GM19324 (cell line): ENCODE measurements around the gene LPP.
A peak's percentile ranks its signal among the peaks of the same experiment; 100 is the strongest.

Experiments
- ATAC-seq: cut with Tn5 transposase; IDR thresholded peaks from one replicate; pipeline ENCODE4 v1.9.1; 2021; ENCODE audit warnings: mild to moderate bottlenecking, moderate library complexity; ENCODE audit not compliant: unreplicated experiment, low FRiP score

LPP gene

DNA sequence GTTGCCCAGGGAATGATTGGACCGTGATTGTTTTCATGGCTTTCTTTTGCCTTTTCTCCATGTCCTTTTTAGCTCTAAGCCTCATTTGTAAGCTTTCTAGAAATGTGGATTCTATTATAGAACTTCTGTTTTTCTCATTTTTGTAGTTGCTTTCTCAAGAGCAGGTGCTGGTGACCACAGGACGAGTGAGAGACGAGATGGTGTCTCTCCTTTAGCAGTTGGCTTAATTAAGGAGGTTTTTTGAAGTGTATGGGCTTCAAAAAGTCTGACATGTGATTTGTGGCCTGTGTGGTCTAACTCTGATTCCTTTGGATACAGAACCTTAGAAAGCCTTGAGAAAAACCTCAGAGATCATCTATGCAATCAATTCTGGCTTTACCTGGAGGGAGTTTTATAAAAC lies 292.8 kb downstream of the LPP start:
- ATAC-seq: peak; percentile 70

DNA sequence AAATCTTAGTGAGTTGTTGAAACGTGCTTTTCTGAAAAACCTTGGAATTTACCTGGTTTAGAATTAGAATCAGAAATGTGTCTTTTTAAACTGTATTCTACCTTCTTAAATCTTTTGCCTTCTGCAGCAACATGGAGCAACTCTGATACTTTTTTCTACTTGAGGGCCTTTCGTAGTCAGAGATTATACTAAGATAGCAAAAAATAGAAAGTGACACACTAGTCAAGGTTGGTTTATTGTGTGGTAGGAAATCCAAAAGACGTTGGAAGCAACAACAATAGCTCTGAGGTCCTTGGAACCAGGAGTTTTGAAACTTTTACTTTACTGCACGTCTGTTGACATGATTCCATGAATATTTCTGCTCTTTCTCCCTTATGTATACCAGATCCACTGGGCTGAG lies 294.9 kb downstream of the LPP start:
- no peak for ATAC-seq

DNA sequence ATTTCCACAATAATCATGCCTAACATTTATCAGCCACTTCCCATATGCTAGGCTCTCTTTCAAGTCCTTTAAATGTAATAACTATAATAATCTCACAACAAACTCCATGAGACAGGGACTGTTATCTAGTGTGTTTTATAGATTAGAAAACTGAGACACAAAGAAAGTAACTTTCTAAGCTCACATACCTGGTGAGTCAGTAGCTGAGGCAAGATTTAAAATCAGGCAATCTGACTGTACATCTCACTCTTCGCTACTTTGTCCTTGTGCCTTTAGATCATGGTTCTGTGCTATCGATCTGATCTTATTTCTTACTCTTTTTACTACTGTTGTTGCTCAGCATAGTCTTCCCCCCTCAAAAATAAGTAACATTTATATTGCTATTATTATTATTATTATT lies 295.5 kb downstream of the LPP start:
- no peak for ATAC-seq

DNA sequence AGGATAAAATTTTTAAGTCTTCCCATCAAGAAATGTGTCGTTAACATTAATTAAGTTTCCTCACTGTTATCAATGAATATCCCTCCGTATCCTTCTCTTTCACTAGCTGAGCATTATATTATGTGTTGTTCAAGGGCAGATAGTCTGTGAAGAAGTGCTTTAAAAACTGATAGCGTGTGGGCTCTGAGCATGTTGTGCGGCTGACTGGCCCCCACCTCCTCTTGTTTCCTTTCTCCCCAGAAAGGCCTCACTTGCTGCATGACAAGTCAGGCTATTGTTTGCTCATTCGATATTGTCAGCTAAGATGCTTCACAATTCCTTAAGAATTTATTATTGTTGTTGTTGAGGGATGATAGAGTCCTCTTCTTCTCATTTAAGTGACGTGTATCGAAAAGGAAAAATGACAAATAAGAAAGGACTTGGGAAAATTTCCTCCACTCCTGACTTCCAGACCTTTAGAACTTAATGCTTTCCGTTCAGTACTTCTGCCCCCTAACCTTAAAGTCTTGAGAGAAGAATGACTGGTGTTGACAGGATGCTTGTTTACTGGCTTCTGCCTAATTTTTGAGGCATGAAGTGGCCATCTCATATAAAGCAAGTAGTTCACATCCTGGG lies 298.3 kb downstream of the LPP start:
- no peak for ATAC-seq

DNA sequence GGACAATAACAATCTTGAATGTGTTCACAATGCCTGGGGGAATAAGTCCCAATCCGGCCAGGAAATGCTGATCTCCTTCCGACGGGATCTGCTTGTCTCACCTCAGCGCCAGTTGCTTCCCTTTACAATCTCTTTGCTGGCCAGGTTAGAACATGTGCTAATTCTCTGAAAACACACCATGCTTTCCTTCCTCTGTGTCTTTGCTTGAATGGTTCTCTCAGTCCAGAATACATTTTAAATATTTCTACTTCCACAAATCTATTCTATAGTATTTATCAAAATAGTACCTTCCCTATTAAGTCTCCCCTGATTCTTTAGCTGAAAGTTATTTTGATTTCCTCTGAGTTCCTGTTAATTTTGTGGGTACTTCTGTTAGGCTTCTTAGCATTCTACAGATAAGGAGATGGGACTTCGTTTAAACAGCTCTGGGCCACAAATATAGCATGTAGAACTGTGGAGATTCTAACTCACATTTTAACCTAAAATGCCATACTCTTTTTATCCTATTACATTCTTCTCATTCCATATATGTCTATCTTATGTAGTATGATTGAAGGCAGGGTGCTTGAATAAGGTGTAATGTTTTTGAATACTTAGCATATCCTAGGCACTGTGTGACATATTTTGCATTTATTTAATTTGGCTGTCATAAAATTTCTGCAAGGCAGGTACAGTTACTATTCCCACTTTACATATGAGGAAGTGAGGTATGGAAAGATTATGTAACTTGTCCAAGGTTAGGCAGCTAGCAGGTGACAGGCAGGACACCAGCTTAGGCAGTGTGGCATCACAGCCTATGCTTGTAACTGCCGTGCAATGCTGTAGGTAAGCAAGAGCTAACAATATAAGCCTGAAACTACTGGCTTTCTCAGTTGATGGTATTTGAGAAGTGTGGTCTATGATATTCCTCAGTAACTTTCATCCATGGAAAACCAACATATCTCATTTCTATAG lies 299.8 kb downstream of the LPP start:
- no peak for ATAC-seq

DNA sequence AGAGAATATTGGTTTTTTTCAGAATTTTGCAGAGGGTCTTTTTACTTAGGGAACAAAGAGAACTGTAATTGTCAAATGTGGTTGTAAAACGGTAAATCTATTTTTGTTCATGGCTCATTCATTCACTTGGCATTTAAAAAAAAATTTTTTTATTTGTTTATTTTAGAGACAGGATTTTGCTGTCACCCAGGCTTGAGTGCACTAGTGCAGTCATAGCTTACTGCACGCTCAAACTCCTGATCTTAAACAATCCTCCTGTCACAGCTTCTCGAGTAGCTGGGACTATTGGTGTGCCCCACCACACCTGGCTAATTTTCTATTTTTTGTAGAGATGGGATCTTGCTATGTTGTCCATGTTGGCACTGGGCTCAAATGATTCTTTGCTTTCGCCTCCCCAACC lies 301.8 kb downstream of the LPP start:
- ATAC-seq: no peak

DNA sequence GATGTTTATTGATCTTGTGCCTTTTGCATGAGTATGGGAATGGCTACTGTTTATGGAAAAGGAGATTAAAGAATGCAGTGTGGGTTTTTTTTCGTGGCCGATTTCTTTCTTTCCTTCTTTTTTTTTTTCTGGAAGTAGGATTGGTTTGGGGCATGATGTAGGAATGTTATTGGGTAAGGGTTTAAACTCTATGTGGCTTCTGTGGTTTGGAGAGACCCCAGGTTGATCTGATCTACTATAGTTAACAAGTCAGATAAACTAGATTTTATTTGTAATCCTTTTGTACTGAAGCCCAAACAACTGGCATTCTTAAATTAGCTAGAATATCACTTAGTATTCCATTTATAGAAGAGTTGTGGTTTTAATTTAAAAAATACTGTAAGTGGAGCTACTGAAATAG lies 304.8 kb downstream of the LPP start:
- ATAC-seq: no peak

DNA sequence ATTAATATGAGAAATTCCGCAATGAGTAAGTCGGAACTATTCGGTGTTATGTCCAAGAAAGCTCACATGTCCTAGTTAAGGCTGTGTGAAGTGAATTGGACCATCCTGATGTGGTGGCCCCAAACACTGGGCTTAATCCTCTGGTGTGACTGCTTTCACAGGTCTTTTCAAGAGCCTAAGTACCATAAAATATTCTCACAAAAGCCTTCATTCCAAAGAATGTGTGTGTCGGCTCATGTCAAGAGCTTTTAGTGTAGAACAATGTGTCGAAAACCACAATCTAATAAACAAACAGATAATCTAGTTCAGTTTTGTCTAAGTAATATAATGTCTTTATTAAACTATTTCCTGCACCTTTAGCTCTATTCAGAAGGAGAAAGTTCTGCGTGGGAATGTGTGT lies 311.4 kb downstream of the LPP start:
- ATAC-seq: no peak

DNA sequence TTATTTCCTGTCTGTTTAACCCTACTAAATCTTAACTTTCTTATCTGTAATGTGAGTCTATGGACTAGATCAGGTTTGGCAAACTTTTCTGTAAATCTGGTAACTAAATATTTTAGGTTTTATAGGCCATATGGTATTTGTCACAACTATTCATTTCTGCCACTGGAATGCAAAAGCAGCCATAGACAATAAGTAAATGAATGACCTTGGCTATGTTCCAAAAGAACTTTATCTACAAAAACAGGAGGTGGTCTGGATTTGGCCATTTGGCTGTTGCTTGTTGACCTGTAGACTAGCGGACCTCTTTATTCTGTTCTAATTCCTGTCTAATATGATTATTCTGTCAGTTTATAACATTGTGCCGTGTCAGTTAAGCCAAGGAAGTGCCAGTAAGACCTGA lies 314.2 kb downstream of the LPP start:
- ATAC-seq: no peak

DNA sequence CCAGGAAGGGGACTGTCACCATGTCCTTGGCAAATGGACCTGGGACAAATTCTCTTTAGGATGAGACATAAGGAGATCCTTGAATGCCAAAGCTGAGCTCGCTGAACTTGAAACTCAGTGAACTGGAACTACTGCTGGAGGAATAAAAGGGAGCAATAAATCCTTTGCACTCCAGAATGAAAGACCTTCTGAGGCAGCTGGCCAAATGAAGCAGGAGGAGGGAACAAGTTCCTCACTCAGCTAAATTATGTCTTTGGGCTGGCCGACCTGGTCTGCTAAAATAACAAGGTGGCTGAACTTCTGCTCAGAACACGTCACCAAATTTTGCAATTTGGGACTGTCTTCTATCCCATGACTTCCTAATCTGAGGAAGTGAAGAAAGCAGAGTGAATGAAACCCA lies 314.7 kb downstream of the LPP start:
- no peak for ATAC-seq

DNA sequence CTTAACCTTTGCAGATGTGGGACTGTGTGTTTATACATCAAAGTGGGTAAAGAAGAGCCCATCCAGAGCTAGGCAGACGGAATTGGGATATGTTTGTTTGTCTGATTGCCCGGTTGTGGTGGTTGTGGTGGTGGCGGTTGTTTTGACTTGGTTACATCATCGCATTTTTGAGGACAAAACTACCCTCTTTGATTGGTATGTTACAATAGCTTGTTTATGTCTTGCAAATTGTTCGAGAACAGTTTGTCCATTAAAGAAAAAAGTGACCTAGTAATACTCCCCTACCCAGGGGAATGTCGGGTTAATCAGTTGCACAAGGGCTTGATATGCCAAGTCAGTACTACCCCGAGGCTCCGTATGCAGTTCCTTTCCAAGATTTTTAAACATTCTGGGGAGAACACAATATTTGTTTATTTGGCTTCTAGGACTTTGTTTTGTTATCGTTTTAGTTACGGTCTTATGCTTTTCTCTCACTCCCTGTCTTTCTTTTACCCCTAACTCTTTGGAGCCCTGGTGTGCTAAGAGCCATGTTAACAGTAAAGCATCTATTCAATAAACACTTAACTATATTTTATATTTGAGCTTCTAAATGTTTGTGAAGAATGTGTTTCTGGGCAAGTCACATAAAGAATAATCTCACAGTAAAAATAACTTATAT lies 315.4 kb downstream of the LPP start:
- no peak for ATAC-seq

DNA sequence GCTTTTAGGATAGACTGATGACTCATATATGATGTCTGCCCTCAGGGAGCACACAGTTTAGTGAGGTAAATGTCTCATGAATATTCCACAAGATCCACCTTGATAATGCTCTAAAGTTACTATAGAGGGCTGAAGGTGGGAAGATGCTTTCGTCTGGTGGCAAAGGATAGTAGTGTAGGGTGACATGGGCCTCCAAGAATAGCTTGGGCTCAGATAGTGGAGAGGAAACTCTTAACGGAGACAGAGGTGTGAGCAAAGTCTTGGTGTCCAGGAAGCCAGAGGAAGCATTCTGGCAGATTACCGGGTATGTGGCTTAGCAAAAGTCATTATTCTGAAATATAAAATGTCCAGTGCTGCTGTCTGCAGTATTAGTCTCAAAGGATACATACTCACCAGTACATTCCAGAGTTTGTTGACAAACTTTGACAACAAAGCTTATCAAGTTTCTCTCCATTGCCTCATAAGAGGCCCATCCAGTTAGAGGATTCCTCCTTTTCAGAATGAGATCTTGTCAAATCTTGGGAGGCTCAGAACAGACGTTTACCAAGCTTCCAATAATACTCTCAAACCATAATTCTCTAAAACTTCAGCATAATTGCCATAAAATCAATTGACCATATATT lies 316.7 kb downstream of the LPP start:
- ATAC-seq: no peak

DNA sequence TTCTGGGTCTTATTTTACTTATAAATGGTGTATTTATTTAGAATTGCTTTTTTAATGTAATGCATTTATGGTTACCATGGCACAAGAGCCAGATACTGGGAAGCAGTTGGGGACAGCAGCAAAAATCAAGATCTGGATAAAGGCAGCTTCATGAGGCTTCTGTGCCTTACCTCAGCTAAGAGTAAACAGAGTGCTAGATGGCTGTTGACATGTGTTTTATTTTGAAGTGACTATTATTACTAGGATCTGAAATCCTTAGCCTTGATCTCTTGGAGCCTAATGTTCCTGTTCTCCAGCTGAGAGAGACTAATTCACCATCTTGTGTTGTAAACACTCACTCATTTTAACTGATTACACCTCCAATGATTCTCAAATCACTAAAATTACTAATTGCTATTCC lies 317.8 kb downstream of the LPP start:
- ATAC-seq: no peak

DNA sequence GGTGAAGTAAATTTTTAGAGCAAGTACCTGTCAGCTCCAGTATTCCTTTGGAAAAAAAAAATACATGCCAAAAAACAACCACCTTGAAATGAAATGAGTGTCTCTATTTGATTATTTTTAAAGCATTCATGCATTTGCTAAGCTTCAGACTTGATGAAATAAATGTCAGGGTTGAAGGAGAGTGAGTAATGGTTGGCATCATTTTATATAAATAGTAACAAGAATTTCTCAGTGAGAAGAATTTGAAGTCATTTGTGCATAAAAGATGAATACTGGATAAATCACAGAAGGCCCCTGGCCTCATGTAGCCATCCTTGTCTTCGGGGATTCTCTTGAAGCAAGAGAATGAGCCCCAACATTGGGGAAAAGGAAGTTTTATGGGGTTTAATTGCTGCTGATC lies 318.4 kb downstream of the LPP start:
- no peak for ATAC-seq

DNA sequence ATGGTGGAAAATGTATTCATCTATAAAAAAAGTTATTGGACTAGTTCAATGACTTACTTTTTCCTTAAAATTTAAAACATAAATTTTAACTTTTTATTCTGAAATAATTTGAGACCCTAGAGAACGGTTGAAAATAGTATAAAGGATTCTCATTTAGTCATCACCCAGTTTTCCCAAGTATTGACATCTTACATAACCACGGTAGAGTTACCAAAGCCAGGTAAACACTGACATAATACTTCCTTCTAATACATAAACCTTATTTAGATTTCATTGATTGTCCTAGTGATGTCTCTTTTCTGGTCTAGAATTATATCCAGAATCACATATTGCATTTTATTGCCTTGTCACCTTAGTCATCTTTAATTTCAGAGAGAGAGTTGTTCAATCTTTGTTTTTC lies 319.1 kb downstream of the LPP start:
- ATAC-seq: no peak

DNA sequence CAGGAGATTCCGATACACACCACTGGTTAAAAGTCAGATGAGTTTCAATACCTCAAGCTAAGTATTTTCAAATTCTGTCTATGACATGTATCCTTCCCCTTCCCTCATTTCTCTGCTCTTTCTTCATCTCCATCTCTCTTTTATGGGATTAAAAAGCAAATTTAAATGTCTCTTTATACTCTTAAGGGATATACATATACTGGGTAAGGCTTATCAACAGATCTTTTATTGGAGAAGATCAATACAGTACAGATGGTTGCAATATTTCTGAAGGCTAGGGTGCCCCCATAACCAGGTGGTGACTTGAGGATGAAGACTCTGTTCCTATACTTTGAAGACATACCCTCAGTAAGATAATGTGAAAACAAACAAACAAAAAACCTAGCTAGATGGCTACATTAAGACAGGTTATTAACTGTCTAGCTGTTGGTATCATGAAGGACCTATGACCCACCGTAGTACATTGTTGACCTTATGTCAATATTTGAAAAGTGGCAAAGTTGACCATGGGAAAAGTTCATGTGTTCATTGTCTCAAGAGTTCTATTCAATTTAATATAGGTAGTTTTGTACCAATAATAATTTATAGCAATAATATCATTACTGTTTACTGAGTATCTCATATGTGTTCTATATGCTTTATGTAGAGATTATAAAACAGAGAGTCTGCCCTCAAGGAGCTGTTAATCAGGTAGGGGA lies 319.8 kb downstream of the LPP start:
- ATAC-seq: no peak

DNA sequence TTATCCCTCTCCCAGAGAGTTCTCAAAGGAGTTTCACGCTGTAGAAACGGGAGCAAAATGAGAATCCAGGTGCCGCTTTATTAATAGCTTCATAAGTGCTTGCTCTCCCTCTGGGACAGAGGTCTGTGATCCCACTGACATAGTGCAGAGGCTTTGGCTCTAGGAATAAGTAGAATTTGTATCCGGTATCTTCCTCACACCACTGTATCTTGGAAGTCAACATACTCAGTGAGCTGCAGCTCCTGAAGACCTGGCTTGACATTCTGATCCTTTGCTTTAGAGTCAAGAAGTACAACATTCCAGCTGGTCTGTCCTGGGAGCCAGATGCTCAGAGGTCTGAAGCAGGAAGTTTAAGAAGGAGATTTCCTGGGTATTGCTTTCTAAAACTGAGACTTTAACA lies 323.0 kb downstream of the LPP start:
- ATAC-seq: no peak

DNA sequence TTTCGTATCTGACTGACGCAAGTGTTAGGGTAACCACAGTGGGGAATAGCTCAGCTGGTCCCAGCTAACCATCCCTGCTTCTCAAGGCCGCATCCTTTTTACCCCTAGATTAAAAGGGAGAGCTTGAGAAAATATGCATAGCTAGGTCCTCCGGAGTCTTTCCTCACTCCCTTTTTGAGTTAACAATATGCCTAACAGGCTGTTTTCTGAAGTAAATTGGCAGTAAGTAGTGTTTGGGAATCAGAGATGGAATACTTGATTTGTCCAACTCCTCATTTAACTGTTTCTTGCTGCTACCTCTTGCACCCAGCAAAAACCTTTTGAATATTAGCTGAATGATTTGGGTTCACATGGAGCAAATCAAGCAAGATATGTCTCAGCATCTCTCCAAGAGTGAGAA lies 326.1 kb downstream of the LPP start:
- no peak for ATAC-seq

DNA sequence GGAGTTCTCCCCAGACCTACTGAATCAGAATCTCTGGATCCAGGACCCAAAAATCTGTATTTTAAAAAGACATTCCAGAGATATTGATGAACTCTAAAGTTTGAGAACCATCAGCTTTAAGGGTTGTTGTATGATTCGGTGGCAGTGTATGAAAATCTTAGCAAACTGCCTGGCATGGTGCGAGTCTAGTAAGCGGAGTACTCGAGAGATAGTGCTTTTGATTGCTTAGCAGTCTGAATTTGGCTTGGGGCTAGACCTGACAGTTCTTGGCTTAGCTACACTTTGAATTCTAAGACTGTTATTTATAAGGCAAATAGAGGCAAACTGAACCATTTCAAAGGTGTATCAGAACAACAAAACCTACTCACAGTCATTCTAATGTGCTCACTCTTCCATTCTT lies 329.0 kb downstream of the LPP start:
- ATAC-seq: no peak

DNA sequence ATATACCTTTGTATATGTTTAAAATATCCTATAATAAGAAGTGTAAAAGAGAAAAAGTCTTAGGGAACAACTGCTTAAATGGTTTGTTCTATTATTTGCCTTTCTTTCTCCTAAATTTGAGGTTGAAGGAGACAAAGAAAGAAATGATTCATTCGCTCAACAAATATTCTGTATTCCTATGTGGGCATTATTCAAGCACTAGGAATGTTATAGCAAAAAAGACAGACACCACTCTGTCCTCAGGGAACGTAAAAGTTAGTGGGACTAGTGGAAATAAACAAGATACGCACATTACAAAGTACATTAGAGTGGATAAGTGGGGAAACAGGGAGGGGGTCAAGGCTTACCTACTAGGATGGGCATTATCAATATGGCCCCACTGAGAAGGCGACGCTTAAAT lies 332.2 kb downstream of the LPP start:
- no peak for ATAC-seq

DNA sequence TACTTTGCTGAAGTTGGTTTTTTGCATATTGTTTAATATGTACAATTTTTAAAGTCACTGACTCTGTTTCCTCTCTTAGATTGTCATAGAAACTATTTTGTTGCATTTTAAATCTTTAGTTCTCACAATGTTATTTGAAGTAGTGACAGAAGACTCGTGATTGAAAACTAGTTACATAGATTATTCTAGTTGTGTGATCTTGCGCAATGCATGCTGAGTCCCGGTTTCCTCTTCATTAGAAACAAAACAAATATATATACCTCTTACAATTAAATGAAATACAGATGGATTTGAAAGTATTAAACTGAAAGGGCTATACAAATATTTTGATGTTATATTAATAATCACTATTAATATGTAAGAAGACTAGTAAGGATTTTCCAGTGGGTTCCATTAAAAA lies 333.0 kb downstream of the LPP start:
- no peak for ATAC-seq
